NCI-H2081 treated with DMSO at 0.1 percent for 48 hours (cell line): ENCODE measurements around the gene IFNL1.
"Not testable (repeated sequence)": the region's sequence is repeated elsewhere in the genome, so short reads cannot be mapped to it uniquely, and the experiment has no call there.

Experiments used
- DNase-seq: peaks from one replicate; lab custom pipeline; 2025; lab: John Stamatoyannopoulos, UW

The IFNL1 gene

GRCh38 chr19:39296055-39296645 is at the start of gene IFNL1:
TSS of gene IFNL1 (plus strand) at chr19:39296407. CDS start at chr19:39296422, 15 bp downstream.
- DNase-seq = no peak

GRCh38 chr19:39246951-39247669 is 49.1 kb upstream of the IFNL1 start:
- no peak for DNase-seq

GRCh38 chr19:39247701-39248664 is 48.2 kb upstream of the IFNL1 start:
- DNase-seq = no peak

GRCh38 chr19:39248806-39249205 is 47.4 kb upstream of the IFNL1 start, which contains the start of gene IFNL4:
TSS of gene IFNL4 (minus strand) at chr19:39248856.
- no peak for DNase-seq

- DNase-seq = no peak
These were observed 45.1 kb upstream of the IFNL1 start for GRCh38 chr19:39251081-39251480.

GRCh38 chr19:39251846-39252245 is 44.4 kb upstream of the IFNL1 start:
- DNase-seq = no peak

GRCh38 chr19:39252458-39252857 is 43.7 kb upstream of the IFNL1 start:
- no peak for DNase-seq

GRCh38 chr19:39253374-39254149 is 42.6 kb upstream of the IFNL1 start:
- DNase-seq = no peak

GRCh38 chr19:39254531-39255345 is 41.5 kb upstream of the IFNL1 start:
- DNase-seq = no peak

- DNase-seq = no peak
These were observed 39.0 kb upstream of the IFNL1 start for GRCh38 chr19:39257227-39257626.

GRCh38 chr19:39261704-39262103 is 34.5 kb upstream of the IFNL1 start:
- no peak for DNase-seq

GRCh38 chr19:39262496-39262895 is 33.7 kb upstream of the IFNL1 start:
- no peak for DNase-seq

- DNase-seq = no peak
These were observed 32.3 kb upstream of the IFNL1 start for GRCh38 chr19:39263912-39264305.

- DNase-seq = no peak
These were observed 31.6 kb upstream of the IFNL1 start for GRCh38 chr19:39264306-39265290.

GRCh38 chr19:39265321-39265916 is 30.8 kb upstream of the IFNL1 start:
- DNase-seq = no peak

- DNase-seq = not testable (repeated sequence)
These were observed 28.1 kb upstream of the IFNL1 start, which contains the start of gene IFNL2 for GRCh38 chr19:39268085-39268484. TSS of gene IFNL2 (plus strand) at chr19:39268396. CDS start at chr19:39268569, 173 bp downstream.

- not testable (repeated sequence) for DNase-seq
These were observed 27.5 kb upstream of the IFNL1 start for GRCh38 chr19:39268531-39269223.

GRCh38 chr19:39269369-39269768 is 26.8 kb upstream of the IFNL1 start:
- DNase-seq = not testable (repeated sequence)
